Stomach (tissue), 9 donors: ENCODE results near the gene BCR. TPM values are rescaled to one million over a fixed set of nuclear protein-coding genes. Genes with fewer than 3 reads are reported as not detected.

Experiments
- DNase-seq, 2 donors: peaks; one replicate each; pipeline versions ENCODE4 v3.0.0 to v3.0.0-alpha.2; 2013 to 2019
- H3K27ac ChIP-seq, 5 donors: fragments of 200-600 bp in 4 of 5; sonication (generic) in 4 of 5; one replicate each; pipeline ENCODE4 v1.5.1; 2013 to 2019; ENCODE audit warnings: mild to moderate bottlenecking in 1 of 5, moderate library complexity in 1 of 5
- H3K27me3 ChIP-seq, 3 donors: fragments of 200-600 bp; sonication (generic); one replicate each; pipeline ENCODE4 v1.5.1; 2017 to 2019; ENCODE audit warnings: mixed run types in 1 of 3
- H3K36me3 ChIP-seq, 4 donors: fragments of 200-600 bp; sonication (generic); 1 replicate in 3 of 4; 2 replicates in 1 of 4; pipeline ENCODE4 v1.5.1; 2016 to 2019
- H3K4me1 ChIP-seq, 4 donors: fragments of 200-600 bp; sonication (generic); one replicate each; pipeline ENCODE4 v1.5.1; 2016 to 2019
- H3K4me3 ChIP-seq, 4 donors: fragments of 200-600 bp; sonication (generic) in 3 of 4; one replicate each; pipeline ENCODE4 v1.5.1; 2016 to 2019; ENCODE audit warnings: mild to moderate bottlenecking in 1 of 4
- H3K9me3 ChIP-seq, 4 donors: fragments of 200-600 bp; sonication (generic); one replicate each; pipeline ENCODE4 v1.5.1; 2016 to 2019
- CTCF ChIP-seq, 7 experiments: fragments of 450-650 bp in 4 of 7; fragments of 200-600 bp in 3 of 7; sonication (generic) in 3 of 7; IDR thresholded peaks; one replicate each; pipeline ENCODE4 v1.5.1; 2016 to 2019; ENCODE audit warnings: antibody characterized with exemption in 7 of 7, control low read depth in 2 of 7, mild to moderate bottlenecking in 1 of 7
- EP300 ChIP-seq: sonication (generic); formaldehyde crosslinking; IDR thresholded peaks from one replicate; pipeline ENCODE4 v1.6.1; 2017; ENCODE audit warnings: antibody characterized with exemption
- POLR2A ChIP-seq, 4 donors: fragments of 450-650 bp; IDR thresholded peaks; one replicate each; pipeline ENCODE4 v1.6.1; 2016; ENCODE audit warnings: antibody characterized with exemption in 4 of 4, control low read depth in 2 of 4, mild to moderate bottlenecking in 1 of 4, moderate library complexity in 1 of 4
- POLR2AphosphoS5 ChIP-seq, 3 donors: sonication (generic); formaldehyde crosslinking; IDR thresholded peaks; one replicate each; pipeline ENCODE4 v1.6.1; 2016; ENCODE audit warnings: antibody characterized with exemption in 3 of 3
- WGBS, 5 donors: extraction: QIAGEN DNeasy Blood & Tissue Kit in 3 of 5; methylation state at CpG; one replicate each; pipeline versions ENCODE4 v1.1.5 to v1.1.7; 2013 to 2018; 5-methylcytosine and 5-hydroxymethylcytosine counted together
- intact Hi-C: fragments of 100-400 bp; cut with DNase I; formaldehyde crosslinking; loops from one replicate; pipeline ENCODE4 v1.15.1; 2023; ENCODE audit warnings: low total_unique reads
- polyA plus RNA-seq, 3 donors: library from polyadenylated mRNA; stranded (reverse); fragments of 200-250 nt; gene quantifications; one replicate each; pipeline ENCODE4 v1.2.3, GENCODE V29; 2013
- total RNA-seq, 5 donors: library from RNA; depleted of rRNA; stranded (reverse); fragments of >200 nt; gene quantifications; one replicate each; pipeline versions ENCODE4 v1.1.0 to v1.2.3, GENCODE V29; 2014 to 2016
- donor health status: healthy with polysubstance abuse.
- donor health status: Bipolar disorder and iron deficiency.
- donor health status: healthy.

BCR gene
- total and polyA plus RNA-seq, 8 donors, result 10.4 to 80.1 (median 19.6) TPM

- Histone ChIP-seq H3K27ac (peak overlapping the region in 1 of 5 donors; percentile 69), H3K4me1 (peaks cover 6 to 51% (median 25%) of the 10 kb centered on the region in 4 donors), H3K9me3 (no peaks in the 10 kb centered on the region), H3K27me3 (no peaks in the 10 kb centered on the region), H3K4me3 (no peak overlapping the region), H3K36me3 (peaks cover 0 to 30% (median 7%) of the 10 kb centered on the region in 4 donors)
- no peak for DNase-seq
- TF ChIP-seq CTCF (IDR thresholded peaks at IDR 0.05) (no peak), POLR2AphosphoS5 (IDR thresholded peaks at IDR 0.05) (no peak), POLR2A (IDR thresholded peaks at IDR 0.05) (no peak), EP300 (no peak)
- 84 to 90% (median 87%) methylated on average over 5 of the region's 5 CpGs for WGBS, 5 donors
- intact Hi-C loops, result no loop called here
These were observed 13.0 kb downstream of the BCR start for GRCh38 chr22:23193196-23193827.

- no peaks in the 10 kb centered on the region for H3K9me3 ChIP-seq
- H3K27me3 ChIP-seq, result no peaks in the 10 kb centered on the region
- no peak for DNase-seq
- H3K27ac ChIP-seq, result no peak overlapping the region
- peaks cover 0 to 35% (median 8%) of the 10 kb centered on the region in 4 donors for H3K36me3 ChIP-seq
- WGBS, 5 donors, result 77 to 97% (median 80%) methylated on average over 3 to 5 of the region's 5 CpGs
- no peak for TF ChIP-seq CTCF (IDR thresholded peaks at IDR 0.05)
- no peak for TF ChIP-seq POLR2AphosphoS5 (IDR thresholded peaks at IDR 0.05)
- TF ChIP-seq POLR2A (IDR thresholded peaks at IDR 0.05), result no peak
- TF ChIP-seq EP300, result no peak
- no peak overlapping the region for H3K4me3 ChIP-seq
- intact Hi-C loops, result no loop called here
- peaks cover 6 to 57% (median 27%) of the 10 kb centered on the region in 4 donors for H3K4me1 ChIP-seq
These were observed 13.6 kb downstream of the BCR start for GRCh38 chr22:23193882-23194281.

GRCh38 chr22:23196165-23196564, 15.9 kb downstream of the BCR start:
- no peak overlapping the region for H3K27ac ChIP-seq
- DNase-seq, result no peak
- H3K36me3 ChIP-seq, result peaks cover 0 to 38% (median 5%) of the 10 kb centered on the region in 4 donors
- intact Hi-C loops, result no loop called here
- no peaks in the 10 kb centered on the region for H3K9me3 ChIP-seq
- TF ChIP-seq CTCF (IDR thresholded peaks at IDR 0.05) (no peak), POLR2A (IDR thresholded peaks at IDR 0.05) (no peak), EP300 (no peak), POLR2AphosphoS5 (IDR thresholded peaks at IDR 0.05) (no peak)
- 64 to 82% (median 75%) methylated on average over 11 of the region's 11 CpGs for WGBS, 5 donors
- peaks cover 17 to 77% (median 42%) of the 10 kb centered on the region in 4 donors for H3K4me1 ChIP-seq
- no peak overlapping the region for H3K4me3 ChIP-seq
- no peaks in the 10 kb centered on the region for H3K27me3 ChIP-seq

- Histone ChIP-seq H3K36me3 (peaks cover 0 to 28% (median 5%) of the 10 kb centered on the region in 4 donors), H3K4me3 (no peak overlapping the region), H3K4me1 (peaks cover 10 to 70% (median 42%) of the 10 kb centered on the region in 4 donors), H3K27me3 (no peaks in the 10 kb centered on the region), H3K9me3 (no peaks in the 10 kb centered on the region), H3K27ac (no peak overlapping the region)
- TF ChIP-seq EP300 (no peak), CTCF (IDR thresholded peaks at IDR 0.05) (no peak), POLR2AphosphoS5 (IDR thresholded peaks at IDR 0.05) (no peak), POLR2A (IDR thresholded peaks at IDR 0.05) (no peak)
- no peak for DNase-seq
- 92 to 95% (median 94%) methylated on average over 8 of the region's 8 CpGs for WGBS, 5 donors
- intact Hi-C loops, result no loop called here
These were observed 17.5 kb downstream of the BCR start for GRCh38 chr22:23197836-23198235.
